ENCODE measurements around the gene SEC63.

SEC63 gene

DNA sequence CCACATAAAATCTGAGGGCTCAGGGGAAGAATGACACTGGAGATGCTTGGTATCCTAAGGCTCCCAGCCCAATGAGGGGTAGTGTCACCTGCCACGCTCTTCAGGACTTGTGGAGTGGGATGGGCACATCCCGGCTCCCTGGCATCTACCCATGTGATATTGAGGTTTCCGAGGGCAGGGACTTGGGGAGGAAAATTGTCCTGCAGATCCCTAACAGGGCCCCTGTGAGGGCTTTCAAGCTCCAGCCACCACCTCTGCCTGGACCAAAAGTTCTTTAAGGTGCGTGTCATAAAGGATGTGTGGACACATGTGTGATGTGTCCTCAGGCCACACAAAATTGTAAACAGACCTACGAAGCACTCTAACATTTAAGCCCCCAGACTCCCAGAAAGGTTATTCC is 136.4 kb downstream of the SEC63 start:
- H3K4me3 ChIP-seq (ENCODE audit: low read depth, low read length), result no peak overlapping the region
- TF ChIP-seq CTCF (conservative IDR thresholded peaks at IDR 0.05; ENCODE audit: low read depth, low read length), result no peak
- DNase-seq (ENCODE audit: low read depth), result no peak

- no peak for TF ChIP-seq CTCF (conservative IDR thresholded peaks at IDR 0.05; ENCODE audit: low read depth, low read length)
- peak overlapping the region; percentile 14 for H3K4me3 ChIP-seq (ENCODE audit: low read depth, low read length)
- DNase-seq (ENCODE audit: low read depth), result peak; percentile 15
These were observed 137.4 kb downstream of the SEC63 start for GRCh38 chr6:107820338-107821261.

GRCh38 chr6:107819964-107820337 is 138.1 kb downstream of the SEC63 start:
- peak; percentile 4 for DNase-seq (ENCODE audit: low read depth)
- H3K4me3 ChIP-seq (ENCODE audit: low read depth, low read length), result no peak overlapping the region

DNA sequence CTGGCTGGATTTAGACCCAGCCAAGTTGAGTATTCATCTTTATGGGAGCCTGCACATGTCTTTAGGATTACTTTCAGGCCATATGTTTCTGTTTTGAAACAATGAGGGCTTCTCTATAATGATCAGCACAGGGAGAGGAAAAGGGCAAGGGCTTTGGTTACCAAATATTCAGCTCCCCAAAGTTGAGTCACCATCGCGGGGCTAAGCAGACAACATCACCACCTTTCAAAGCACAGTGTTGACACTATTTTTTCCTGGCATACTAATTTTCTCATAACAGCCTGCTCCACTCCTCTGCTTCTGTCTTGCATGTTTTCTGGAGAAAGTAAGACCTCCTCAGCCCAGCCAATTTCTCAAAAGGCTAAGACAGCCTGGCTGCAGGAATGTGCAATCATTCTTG is 138.8 kb downstream of the SEC63 start:
- no peak for TF ChIP-seq CTCF (conservative IDR thresholded peaks at IDR 0.05; ENCODE audit: low read depth, low read length)
- DNase-seq (ENCODE audit: low read depth), result no peak
- H3K4me3 ChIP-seq (ENCODE audit: low read depth, low read length), result no peak overlapping the region

More at GRCh38 chr6:107819964-107820337, 138.1 kb downstream of the SEC63 start:
- TF ChIP-seq CTCF (conservative IDR thresholded peaks at IDR 0.05; ENCODE audit: low read depth, low read length), result no peak

DNA sequence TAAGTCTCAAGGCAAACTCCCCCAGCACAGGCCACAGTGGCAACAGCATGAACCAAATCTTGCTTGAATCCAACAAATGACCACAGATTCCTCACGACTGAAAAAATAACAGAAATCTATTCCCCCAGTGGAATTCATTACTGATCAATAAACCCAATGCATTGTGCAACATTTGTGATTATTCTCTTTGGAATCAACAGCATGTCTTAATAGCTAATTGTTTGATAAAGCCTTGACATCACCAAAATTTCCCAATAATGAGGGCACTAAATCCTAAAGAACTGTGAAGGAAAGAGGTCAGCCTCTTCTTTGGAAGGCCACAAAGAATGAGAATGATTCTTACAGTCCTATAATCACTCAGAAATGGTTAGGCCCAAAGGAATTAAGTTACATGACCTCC is 139.7 kb downstream of the SEC63 start:
- no peak for DNase-seq (ENCODE audit: low read depth)
- no peak overlapping the region for H3K4me3 ChIP-seq (ENCODE audit: low read depth, low read length)
- no peak for TF ChIP-seq CTCF (conservative IDR thresholded peaks at IDR 0.05; ENCODE audit: low read depth, low read length)

DNA sequence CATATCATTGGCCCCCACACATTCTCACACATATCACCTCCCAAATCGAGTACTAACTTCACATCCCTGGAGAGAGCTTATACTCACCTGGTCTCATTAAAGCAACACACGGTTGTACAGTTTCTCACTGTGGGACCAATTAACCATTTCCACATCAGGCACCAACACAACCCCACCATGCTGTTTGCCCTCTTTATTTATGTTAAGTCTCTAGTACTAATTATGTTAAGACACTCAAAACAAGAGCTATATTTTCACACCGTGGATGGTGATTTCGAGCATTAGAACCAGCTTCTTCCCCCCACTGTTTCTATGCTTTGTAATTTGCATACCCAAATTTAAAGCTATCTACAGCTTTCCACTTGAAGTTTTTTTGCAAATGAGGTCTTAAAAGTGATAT is 140.2 kb downstream of the SEC63 start:
- DNase-seq (ENCODE audit: low read depth), result no peak
- TF ChIP-seq CTCF (conservative IDR thresholded peaks at IDR 0.05; ENCODE audit: low read depth, low read length), result no peak
- H3K4me3 ChIP-seq (ENCODE audit: low read depth, low read length), result no peak overlapping the region
